ENCODE results near the gene ZBTB26.

Gene ZBTB26

GRCh38 chr9:122954253-122954691 is 23.0 kb upstream of the ZBTB26 start:
- peak overlapping the region in 1 of 2 donors; percentile 21 for H3K27ac ChIP-seq
- H3K4me1 ChIP-seq, result peaks cover 0 to 62% (median 18%) of the 10 kb centered on the region in 4 donors
- H3K4me3 ChIP-seq, result no peak overlapping the region
- intact Hi-C loops (cut with DNase I; ENCODE audit: low total_unique reads), result no loop called here
- no peak for TF ChIP-seq CTCF (IDR thresholded peaks at IDR 0.05)
- DNase-seq, result no peak
- no peaks in the 10 kb centered on the region for H3K36me3 ChIP-seq
- H3K9me3 ChIP-seq, result no peaks in the 10 kb centered on the region
- no peaks in the 10 kb centered on the region for H3K27me3 ChIP-seq

GRCh38 chr9:122951056-122951455 is 19.7 kb upstream of the ZBTB26 start:
- Histone ChIP-seq H3K27ac (no peak overlapping the region), H3K36me3 (no peaks in the 10 kb centered on the region), H3K9me3 (no peaks in the 10 kb centered on the region), H3K4me1 (peaks cover 0 to 73% (median 18%) of the 10 kb centered on the region in 4 donors), H3K4me3 (no peak overlapping the region), H3K27me3 (no peaks in the 10 kb centered on the region)
- intact Hi-C loops (cut with DNase I; ENCODE audit: low total_unique reads), result no loop called here
- no peak for TF ChIP-seq CTCF (IDR thresholded peaks at IDR 0.05)
- no peak for DNase-seq

- Histone ChIP-seq H3K36me3 (no peaks in the 10 kb centered on the region), H3K4me3 (no peak overlapping the region), H3K4me1 (peaks cover 0 to 73% (median 21%) of the 10 kb centered on the region in 4 donors), H3K27ac (no peak overlapping the region), H3K9me3 (no peaks in the 10 kb centered on the region), H3K27me3 (no peaks in the 10 kb centered on the region)
- intact Hi-C loops (cut with DNase I; ENCODE audit: low total_unique reads), result no loop called here
- no peak for TF ChIP-seq CTCF (IDR thresholded peaks at IDR 0.05)
- DNase-seq, result no peak
Observed at GRCh38 chr9:122950263-122950662, 19.0 kb upstream of the ZBTB26 start.

- no peak overlapping the region for H3K4me3 ChIP-seq
- intact Hi-C loops (cut with DNase I; ENCODE audit: low total_unique reads), result no loop called here
- peaks cover 0 to 72% (median 21%) of the 10 kb centered on the region in 4 donors for H3K4me1 ChIP-seq
- H3K9me3 ChIP-seq, result no peaks in the 10 kb centered on the region
- H3K27ac ChIP-seq, result no peak overlapping the region
- peaks cover 0 to 1% (median 0%) of the 10 kb centered on the region in 3 donors for H3K36me3 ChIP-seq
- no peak for TF ChIP-seq CTCF (IDR thresholded peaks at IDR 0.05)
- H3K27me3 ChIP-seq, result no peaks in the 10 kb centered on the region
- DNase-seq, result no peak
Observed at GRCh38 chr9:122949696-122950095, 18.4 kb upstream of the ZBTB26 start.

GRCh38 chr9:122948313-122948712 is 17.0 kb upstream of the ZBTB26 start:
- H3K9me3 ChIP-seq, result no peaks in the 10 kb centered on the region
- intact Hi-C loops (cut with DNase I; ENCODE audit: low total_unique reads), result no loop called here
- DNase-seq, result no peak
- H3K36me3 ChIP-seq, result peaks cover 0 to 7% (median 0%) of the 10 kb centered on the region in 3 donors
- H3K4me1 ChIP-seq, result peaks cover 0 to 67% (median 13%) of the 10 kb centered on the region in 4 donors
- no peak overlapping the region for H3K4me3 ChIP-seq
- TF ChIP-seq CTCF (IDR thresholded peaks at IDR 0.05), result no peak
- H3K27ac ChIP-seq, result no peak overlapping the region
- no peaks in the 10 kb centered on the region for H3K27me3 ChIP-seq
